Measurements from ENCODE around the gene RCL1.

Gene RCL1

GRCh38 chr9:4837261-4838188 lies 44.8 kb downstream of the RCL1 start:
- in situ Hi-C loops (cut with HindIII; ENCODE audit: low sequenced_read_pairs): no loop called here

GRCh38 chr9:4838189-4838546 lies 45.4 kb downstream of the RCL1 start:
- in situ Hi-C loops (cut with HindIII; ENCODE audit: low sequenced_read_pairs): no loop called here

GRCh38 chr9:4839470-4839912 lies 46.7 kb downstream of the RCL1 start:
- in situ Hi-C loops (cut with HindIII; ENCODE audit: low sequenced_read_pairs): no loop called here

- in situ Hi-C loops (cut with HindIII; ENCODE audit: low sequenced_read_pairs): no loop called here
These were observed 47.3 kb downstream of the RCL1 start for GRCh38 chr9:4840018-4840417.

GRCh38 chr9:4842213-4842612 lies 49.5 kb downstream of the RCL1 start:
- in situ Hi-C loops (cut with HindIII; ENCODE audit: low sequenced_read_pairs): no loop called here

- in situ Hi-C loops (cut with HindIII; ENCODE audit: low sequenced_read_pairs): no loop called here
These were observed 50.0 kb downstream of the RCL1 start for GRCh38 chr9:4842734-4843133.

- in situ Hi-C loops (cut with HindIII; ENCODE audit: low sequenced_read_pairs): no loop called here
These were observed 51.5 kb downstream of the RCL1 start for GRCh38 chr9:4844056-4844838.

GRCh38 chr9:4849369-4849768 lies 56.6 kb downstream of the RCL1 start:
- in situ Hi-C loops (cut with HindIII; ENCODE audit: low sequenced_read_pairs): no loop called here

GRCh38 chr9:4850603-4851310 lies 58.0 kb downstream of the RCL1 start:
- in situ Hi-C loops (cut with HindIII; ENCODE audit: low sequenced_read_pairs): no loop called here

GRCh38 chr9:4852419-4852818 lies 59.7 kb downstream of the RCL1 start:
- in situ Hi-C loops (cut with HindIII; ENCODE audit: low sequenced_read_pairs): no loop called here

GRCh38 chr9:4854265-4854590 lies 61.5 kb downstream of the RCL1 start:
- in situ Hi-C loops (cut with HindIII; ENCODE audit: low sequenced_read_pairs): no loop called here

GRCh38 chr9:4855841-4856240 lies 63.1 kb downstream of the RCL1 start:
- in situ Hi-C loops (cut with HindIII; ENCODE audit: low sequenced_read_pairs): loop anchor here (5.0 kb wide), 1 partner anchor 46 kb away; no protein-coding TSS in a partner anchor

GRCh38 chr9:4857163-4857810 lies 64.5 kb downstream of the RCL1 start:
- in situ Hi-C loops (cut with HindIII; ENCODE audit: low sequenced_read_pairs): loop anchor here (5.0 kb wide), 1 partner anchor 45 kb away; no protein-coding TSS in a partner anchor

GRCh38 chr9:4859035-4859434 lies 66.3 kb downstream of the RCL1 start:
- in situ Hi-C loops (cut with HindIII; ENCODE audit: low sequenced_read_pairs): loop anchor here (5.0 kb wide), 1 partner anchor 43 kb away; no protein-coding TSS in a partner anchor

- in situ Hi-C loops (cut with HindIII; ENCODE audit: low sequenced_read_pairs): no loop called here
These were observed 67.6 kb downstream of the RCL1 start for GRCh38 chr9:4860383-4860782.

- in situ Hi-C loops (cut with HindIII; ENCODE audit: low sequenced_read_pairs): no loop called here
These were observed 68.4 kb downstream of the RCL1 start for GRCh38 chr9:4861145-4861544.

GRCh38 chr9:4861736-4862451 lies 69.2 kb downstream of the RCL1 start:
- in situ Hi-C loops (cut with HindIII; ENCODE audit: low sequenced_read_pairs): no loop called here

- in situ Hi-C loops (cut with HindIII; ENCODE audit: low sequenced_read_pairs): no loop called here
These were observed 69.9 kb downstream of the RCL1 start for GRCh38 chr9:4862506-4863250.

GRCh38 chr9:4864234-4864661 lies 71.5 kb downstream of the RCL1 start:
- in situ Hi-C loops (cut with HindIII; ENCODE audit: low sequenced_read_pairs): no loop called here
